Measurements from ENCODE around the gene KMT5B.

DNA sequence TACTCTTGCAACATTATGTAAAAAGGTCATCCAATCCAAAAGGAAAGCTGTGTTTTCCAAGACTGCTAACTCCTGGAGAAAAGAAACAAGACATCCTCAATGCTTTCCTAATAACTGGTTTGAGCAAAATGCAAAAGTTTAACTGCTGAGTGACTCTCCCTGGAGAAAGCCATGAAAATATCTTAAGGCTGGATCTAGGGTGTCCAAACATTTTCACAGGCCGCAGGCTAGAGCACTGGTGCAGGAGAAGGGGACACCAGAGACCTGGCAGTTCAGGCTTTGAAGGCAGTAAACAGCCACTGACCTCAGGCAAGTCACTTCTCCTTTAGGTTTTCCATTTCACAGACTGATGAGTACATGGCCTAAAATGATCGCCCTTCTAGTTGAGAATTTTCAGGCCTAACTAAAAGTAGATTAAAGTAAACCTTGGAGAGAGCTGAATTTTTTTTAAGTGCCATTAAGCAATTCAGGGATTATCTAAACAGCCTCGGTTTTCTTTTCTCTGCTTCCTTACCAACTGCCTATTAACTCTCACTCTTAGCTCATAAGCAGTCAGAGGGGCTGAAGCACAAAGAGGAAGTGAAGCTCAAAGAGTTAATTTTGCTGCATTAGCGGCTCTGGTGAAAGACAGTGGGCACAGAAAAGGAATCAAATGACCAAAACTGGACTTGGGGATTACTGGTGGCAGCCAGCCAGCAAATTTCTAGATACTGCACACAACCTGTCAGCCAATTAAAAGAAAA lies 94.2 kb downstream of the KMT5B start:
- TF ChIP-seq CTCF (IDR thresholded peaks at IDR 0.05) = no peak
- no peak for TF ChIP-seq POLR2AphosphoS5 (IDR thresholded peaks at IDR 0.05)
- no peak for TF ChIP-seq EP300 (IDR thresholded peaks at IDR 0.05)

All from sigmoid colon (tissue), 4 donors.